ENCODE measurements around the gene NFIX.

The NFIX gene

GRCh38 chr19:13056052-13056660 lies 60.9 kb downstream of the NFIX start:
- DNase-seq (ENCODE audit: low read depth) = no peak

GRCh38 chr19:13057147-13057572 lies 61.9 kb downstream of the NFIX start:
- no peak for DNase-seq (ENCODE audit: low read depth)

- DNase-seq (ENCODE audit: low read depth) = no peak
These were observed 62.5 kb downstream of the NFIX start for GRCh38 chr19:13057744-13058143.

- no peak for DNase-seq (ENCODE audit: low read depth)
These were observed 63.8 kb downstream of the NFIX start for GRCh38 chr19:13058951-13059660.

DNA sequence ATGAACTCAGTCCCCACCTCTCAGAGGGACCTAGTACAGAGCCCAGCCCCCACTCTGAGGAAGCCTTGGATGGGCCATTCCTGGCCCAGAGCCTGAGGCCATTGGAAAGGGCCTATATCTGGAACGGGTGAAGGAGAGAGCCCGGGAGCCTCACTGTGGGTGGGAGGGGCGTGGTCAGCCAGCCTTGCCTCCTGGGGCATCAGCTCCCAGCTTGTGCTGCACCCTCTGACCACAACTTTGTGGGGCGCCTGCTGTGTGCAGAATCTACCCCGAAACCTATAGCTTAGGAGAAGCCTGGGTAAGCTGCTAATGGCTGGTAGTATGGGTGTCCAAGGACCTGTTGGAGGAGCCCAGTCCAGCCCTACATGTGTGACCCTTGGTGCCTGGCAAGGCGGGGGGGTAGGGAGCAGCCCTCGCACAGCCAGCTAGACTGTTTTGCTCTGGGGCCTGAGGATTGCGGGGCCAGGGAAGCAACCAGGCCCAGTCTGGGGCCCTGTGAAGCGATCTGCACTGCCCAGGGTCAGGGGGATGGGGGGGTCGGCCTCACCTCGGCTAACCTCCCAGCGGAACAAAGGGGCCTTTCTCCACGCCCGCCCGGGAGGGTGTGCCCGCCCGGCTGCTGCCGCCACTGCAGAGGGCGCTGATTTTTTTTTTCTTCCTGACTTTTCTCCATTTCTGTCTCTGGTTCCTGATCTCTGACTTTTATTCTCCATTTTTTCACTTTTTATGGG lies 65.1 kb downstream of the NFIX start:
- no peak for DNase-seq (ENCODE audit: low read depth)

GRCh38 chr19:13060964-13061927 lies 66.0 kb downstream of the NFIX start:
- DNase-seq (ENCODE audit: low read depth) = no peak

DNA sequence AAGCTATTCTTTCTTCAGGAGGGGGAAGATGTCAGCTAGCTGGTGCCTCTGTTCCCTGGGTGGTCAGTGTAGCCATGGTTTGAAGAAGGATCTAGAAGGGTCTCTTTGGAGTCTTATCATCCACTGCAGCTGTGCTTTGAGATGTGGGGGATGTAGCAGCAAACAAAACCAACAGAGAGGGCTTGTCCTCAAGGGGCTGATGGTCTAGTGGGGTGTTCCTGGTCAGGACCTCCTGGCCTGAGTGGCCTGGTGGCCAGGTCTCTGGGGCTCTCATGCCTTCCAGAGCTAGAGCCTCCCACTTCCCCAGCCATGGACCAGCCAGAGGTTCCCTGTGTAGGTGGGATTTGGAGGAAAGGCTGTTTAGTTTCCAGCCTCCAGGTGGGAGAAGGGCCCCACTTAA lies 67.0 kb downstream of the NFIX start:
- DNase-seq (ENCODE audit: low read depth) = no peak

DNA sequence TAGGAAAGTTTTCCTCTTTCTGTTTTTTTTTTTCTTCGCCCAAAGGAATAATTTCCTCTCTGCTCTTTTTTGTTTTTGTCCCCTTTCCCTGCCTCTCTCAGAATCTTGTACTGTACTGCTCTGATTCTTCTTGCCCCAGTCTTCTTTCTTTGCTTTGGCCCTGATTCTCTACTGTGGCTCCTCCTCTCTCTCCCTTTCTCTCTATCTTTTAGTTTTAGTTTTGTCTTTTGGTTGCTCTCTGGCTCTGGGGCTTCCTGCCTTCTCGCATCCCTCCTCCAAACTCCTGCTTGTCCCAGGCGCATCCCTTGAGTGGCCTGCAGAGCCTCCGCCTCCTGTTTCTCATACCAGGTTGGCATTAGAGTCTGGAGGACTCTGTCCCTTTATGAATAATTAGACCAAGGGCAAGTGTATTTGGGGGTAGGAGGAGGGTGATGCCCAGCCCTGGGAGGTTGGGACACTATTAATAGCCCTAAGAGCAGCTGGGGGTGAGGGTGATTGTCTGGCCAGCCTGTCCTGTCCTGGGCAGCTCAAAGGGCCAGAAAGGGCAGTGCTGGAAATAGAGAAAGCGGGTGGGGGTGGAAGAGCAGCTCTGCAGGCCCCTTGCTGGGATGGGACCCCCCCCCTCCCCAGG lies 68.3 kb downstream of the NFIX start:
- DNase-seq (ENCODE audit: low read depth) = no peak

- no peak for DNase-seq (ENCODE audit: low read depth)
These were observed 68.8 kb downstream of the NFIX start for GRCh38 chr19:13064092-13064489.

GRCh38 chr19:13066226-13066625 lies 71.0 kb downstream of the NFIX start:
- DNase-seq (ENCODE audit: low read depth) = no peak

GRCh38 chr19:13066933-13067807 lies 71.9 kb downstream of the NFIX start:
- no peak for DNase-seq (ENCODE audit: low read depth)

- DNase-seq (ENCODE audit: low read depth) = no peak
These were observed 73.0 kb downstream of the NFIX start for GRCh38 chr19:13068085-13068846.

DNA sequence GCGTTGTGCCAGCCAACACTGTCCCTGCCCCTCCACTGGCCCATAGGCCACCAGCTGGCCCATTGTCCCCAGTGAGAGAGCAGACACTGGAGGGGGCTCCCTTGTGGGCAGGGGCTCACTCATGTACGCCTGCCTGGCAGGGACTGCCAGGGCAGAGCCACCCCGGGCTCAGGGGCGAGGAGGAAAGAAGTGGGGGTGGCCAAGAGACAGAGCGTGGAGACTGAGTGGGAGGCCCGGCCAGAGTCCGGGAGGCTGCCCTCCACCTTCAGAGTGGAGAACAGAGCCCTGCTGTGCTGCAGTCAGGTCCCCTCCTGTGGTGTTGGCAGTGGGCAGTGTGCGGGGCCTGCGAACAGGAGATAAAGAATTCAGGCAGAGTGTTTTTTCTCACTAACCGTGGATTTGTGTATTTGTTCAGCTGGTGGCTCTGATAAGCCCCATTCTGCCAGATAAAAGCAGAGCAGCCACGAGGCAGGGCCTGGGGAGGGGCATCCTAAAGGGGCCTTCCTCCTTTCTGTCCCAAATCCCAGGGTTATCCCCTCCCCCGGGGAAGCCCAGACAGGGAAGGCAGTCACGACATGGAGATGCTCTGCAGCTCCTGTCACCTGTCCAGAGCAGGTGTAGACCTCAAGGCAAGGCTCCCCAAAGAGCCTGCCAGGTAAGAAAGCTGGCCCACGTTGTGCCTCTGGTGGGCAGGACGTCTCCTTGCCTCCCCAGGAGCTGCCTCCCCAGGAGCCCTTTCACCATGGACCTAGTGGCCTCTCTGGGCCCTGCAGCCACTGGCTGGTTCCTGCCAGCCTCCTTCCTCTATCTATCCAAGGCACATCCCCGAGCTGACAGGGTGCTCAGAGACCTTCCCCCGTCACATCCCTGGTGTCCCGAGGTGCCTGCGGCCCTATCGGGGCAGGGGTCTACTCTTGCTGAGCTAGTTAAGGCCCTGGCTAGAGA lies 74.4 kb downstream of the NFIX start:
- no peak for DNase-seq (ENCODE audit: low read depth)

DNA sequence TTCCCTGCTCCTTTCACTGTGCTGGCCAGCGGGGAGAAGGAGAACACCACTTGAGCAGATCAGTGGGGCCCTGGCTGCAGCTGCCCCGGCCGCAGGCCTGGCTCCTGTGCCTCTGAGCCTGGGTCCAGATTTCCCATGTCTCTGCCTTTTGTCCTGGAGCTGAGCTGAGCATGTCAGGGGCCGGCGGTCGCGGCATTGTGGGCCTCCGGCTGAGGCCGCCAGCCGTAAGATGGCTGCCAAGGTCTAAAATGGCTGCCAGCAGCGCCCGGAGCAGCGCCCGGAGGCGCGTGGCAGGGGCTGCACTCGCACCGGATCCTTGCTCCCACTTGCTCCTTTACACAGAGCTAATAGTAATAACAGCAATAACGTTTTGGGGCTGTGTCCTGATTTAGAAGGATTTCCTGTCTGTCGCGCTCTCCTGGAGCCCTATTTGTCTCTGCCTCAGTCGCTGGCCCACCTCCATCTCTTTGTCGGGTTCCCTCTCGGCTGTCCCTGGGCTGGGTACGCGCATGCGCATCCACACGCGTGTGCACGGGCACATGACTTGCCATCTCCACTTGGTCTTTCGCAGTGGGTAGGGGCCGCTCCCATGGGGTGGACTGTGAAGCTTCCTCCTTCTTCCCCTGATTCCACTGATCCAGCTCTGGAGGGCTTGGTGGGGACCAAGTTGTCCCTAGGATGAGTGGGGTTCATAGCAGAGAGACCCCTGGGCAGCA lies 75.3 kb downstream of the NFIX start:
- DNase-seq (ENCODE audit: low read depth) = no peak

- DNase-seq (ENCODE audit: low read depth) = no peak
These were observed 76.3 kb downstream of the NFIX start for GRCh38 chr19:13071444-13072187.

DNA sequence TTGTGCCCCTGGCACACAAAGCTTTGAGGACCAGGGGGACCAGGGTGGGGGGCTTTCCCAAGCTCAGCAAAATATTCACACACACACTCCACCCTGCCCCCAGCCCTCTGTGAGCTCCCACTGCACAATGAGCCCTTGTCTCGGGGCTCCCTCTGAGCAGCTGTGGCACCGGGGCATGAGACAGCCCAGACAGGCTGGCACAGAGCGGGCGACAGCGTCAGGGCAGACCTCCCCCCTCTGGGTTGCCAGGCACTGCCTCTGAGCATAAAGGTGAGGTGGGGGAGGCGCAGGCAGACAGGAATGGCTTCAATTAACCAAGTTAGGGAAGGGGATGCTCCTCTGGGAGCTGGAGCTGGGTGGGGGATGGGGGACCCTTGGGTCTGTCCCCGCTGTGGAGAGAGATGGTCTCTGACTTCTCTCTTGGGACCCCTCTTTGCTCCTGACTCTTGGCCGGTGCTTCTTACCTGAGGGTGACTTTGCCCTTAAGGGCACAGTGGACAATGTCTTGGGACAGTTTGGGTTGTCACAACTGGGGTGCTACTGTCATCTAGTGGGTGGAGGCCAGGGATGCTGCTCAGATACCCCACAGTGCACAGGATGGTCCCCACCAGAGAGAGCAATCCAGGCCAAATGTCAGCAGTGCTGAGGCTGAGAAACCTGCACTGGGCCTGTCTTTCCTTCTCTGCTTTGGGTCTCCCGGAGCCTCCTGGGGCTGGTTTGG lies 77.1 kb downstream of the NFIX start:
- no peak for DNase-seq (ENCODE audit: low read depth)

- DNase-seq (ENCODE audit: low read depth) = no peak
These were observed 78.0 kb downstream of the NFIX start for GRCh38 chr19:13073263-13073662.
